Activated CD4-positive, CD25-positive, alpha-beta regulatory T cell treated with anti-CD3 and anti-CD28 coated beads, Interleukin-2, amount 50 U/mL, for 24 hours (primary cell): Measurements from ENCODE around the gene TSPAN9.
A peak's percentile ranks its signal among the peaks of the same experiment; 100 is the strongest.
"Not testable (repeated sequence)": the region's sequence is repeated elsewhere in the genome, so short reads cannot be mapped to it uniquely, and the experiment has no call there.

ENCODE experiments used
- ATAC-seq, 2 donors: fragments of 150-1000 bp; cut with Tn5 transposase; one replicate each; pipeline ENCODE4 v1.10.0; 2021; ENCODE audit warnings: mild to moderate bottlenecking in 1 of 2, moderate library complexity in 1 of 2

TSPAN9 gene

GRCh38 chr12:3045494-3045893 is 31.7 kb upstream of the TSPAN9 start:
- ATAC-seq, result no peak

- ATAC-seq, result no peak
Measured at GRCh38 chr12:3045989-3046388, 31.2 kb upstream of the TSPAN9 start.

- ATAC-seq, result no peak
Measured at GRCh38 chr12:3046441-3047200, 30.6 kb upstream of the TSPAN9 start.

GRCh38 chr12:3047961-3048360 is 29.2 kb upstream of the TSPAN9 start:
- no peak for ATAC-seq

- no peak for ATAC-seq
Measured at GRCh38 chr12:3048540-3048939, 28.6 kb upstream of the TSPAN9 start.

- no peak for ATAC-seq
Measured at GRCh38 chr12:3049176-3049575, 28.0 kb upstream of the TSPAN9 start.

- ATAC-seq, result peak in 1 of 2 donors; percentile 13
Measured at GRCh38 chr12:3049611-3050249, 27.4 kb upstream of the TSPAN9 start.

GRCh38 chr12:3054374-3054773 is 22.8 kb upstream of the TSPAN9 start:
- no peak for ATAC-seq

GRCh38 chr12:3055026-3055703 is 22.0 kb upstream of the TSPAN9 start:
- no peak for ATAC-seq

GRCh38 chr12:3055704-3056467 is 21.3 kb upstream of the TSPAN9 start:
- no peak for ATAC-seq

GRCh38 chr12:3061059-3061458 is 16.1 kb upstream of the TSPAN9 start:
- ATAC-seq, result no peak

- ATAC-seq, result no peak
Measured at GRCh38 chr12:3061501-3062215, 15.5 kb upstream of the TSPAN9 start.

GRCh38 chr12:3065300-3065699 is 11.9 kb upstream of the TSPAN9 start:
- ATAC-seq, result no peak

GRCh38 chr12:3065846-3066245 is 11.3 kb upstream of the TSPAN9 start:
- not testable (repeated sequence) for ATAC-seq

- ATAC-seq, result no peak
Measured at GRCh38 chr12:3069714-3070113, 7.5 kb upstream of the TSPAN9 start.

- no peak for ATAC-seq
Measured at GRCh38 chr12:3071107-3071506, 6.1 kb upstream of the TSPAN9 start.

GRCh38 chr12:3071710-3072109 is 5.5 kb upstream of the TSPAN9 start:
- no peak for ATAC-seq

- ATAC-seq, result peak; percentile 54 to 61
Measured at GRCh38 chr12:3073438-3074250, 3.5 kb upstream of the TSPAN9 start.

- ATAC-seq, result no peak
Measured at GRCh38 chr12:3075315-3075714, 1.9 kb upstream of the TSPAN9 start.

- ATAC-seq, result no peak
Measured at GRCh38 chr12:3077572-3078081, 448 bp downstream of the TSPAN9 start.

GRCh38 chr12:3078086-3078820 is 1.1 kb downstream of the TSPAN9 start:
- ATAC-seq, result no peak
